MV-4-11 (cell line): Measurements from ENCODE around the gene ITIH4.

Experiments used
- DNase-seq: peaks from one replicate; lab custom pipeline; 2025; lab: John Stamatoyannopoulos, UW

Gene ITIH4

DNA sequence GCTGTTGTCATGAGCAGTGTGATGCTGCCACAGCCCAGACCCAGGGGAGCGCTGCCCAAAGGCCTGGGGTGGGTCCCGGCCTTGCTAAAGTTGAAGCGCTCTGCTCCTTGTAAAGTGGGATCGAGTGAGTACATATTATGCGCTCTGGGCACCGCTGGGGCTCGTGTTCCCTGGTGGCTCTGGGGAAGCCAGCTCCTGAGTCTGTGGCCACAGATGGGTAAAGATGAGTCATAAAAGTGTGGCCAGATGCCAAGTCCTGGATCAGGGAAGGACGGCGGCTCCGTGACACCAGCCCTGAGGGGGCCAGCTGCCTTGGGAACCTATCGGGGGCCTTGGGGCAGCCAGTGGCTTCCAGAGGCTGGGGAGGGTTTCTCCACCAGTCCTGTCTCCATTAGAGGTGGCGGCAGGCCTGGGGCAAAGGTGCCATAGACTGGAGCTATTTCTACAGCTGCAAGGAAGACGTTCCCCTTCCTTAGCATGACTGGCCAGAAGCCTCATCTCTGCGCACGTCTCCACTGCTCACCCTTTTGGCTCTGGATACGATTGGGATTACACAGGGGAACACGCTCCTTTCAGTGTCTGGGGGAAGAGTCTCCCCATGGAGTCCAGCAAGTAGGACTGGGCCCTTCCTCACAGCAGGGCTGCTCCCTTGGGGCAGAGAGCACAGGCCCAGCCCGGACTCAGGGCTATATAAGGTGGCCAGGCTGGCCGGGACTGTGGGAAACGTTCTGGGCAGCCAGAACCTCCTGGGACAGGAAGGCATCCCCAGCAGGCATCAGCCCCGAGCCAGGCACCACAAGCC lies 1.2 kb upstream of the ITIH4 start:
- DNase-seq: peak; percentile 79

DNA sequence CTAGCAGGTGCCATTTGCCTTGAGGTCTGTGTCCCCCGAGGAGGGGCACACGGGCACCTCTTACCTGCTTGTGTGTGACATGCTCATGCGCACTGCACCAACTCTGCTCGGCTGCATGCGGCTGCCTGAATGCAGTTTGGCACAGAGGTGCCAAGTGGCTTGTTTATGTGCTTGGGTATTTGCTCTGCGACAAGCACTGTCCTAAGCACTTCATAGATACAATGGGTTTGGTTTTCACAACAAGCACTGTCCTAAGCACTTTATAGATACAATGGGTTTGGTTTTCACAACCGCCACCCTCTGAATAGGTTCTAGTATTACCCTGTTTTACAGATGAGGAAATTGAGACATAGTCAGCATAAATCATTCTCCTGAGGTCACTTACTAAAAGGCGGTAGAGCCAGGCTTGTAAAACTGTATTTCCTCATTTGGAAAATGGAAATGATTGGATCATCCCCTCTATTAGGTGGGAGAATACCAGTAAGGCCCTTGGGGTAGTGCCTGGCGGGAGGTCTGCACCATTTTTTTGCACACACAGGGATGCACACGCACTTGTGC lies 487 bp downstream of the ITIH4 start:
- DNase-seq: peak; percentile 82

DNA sequence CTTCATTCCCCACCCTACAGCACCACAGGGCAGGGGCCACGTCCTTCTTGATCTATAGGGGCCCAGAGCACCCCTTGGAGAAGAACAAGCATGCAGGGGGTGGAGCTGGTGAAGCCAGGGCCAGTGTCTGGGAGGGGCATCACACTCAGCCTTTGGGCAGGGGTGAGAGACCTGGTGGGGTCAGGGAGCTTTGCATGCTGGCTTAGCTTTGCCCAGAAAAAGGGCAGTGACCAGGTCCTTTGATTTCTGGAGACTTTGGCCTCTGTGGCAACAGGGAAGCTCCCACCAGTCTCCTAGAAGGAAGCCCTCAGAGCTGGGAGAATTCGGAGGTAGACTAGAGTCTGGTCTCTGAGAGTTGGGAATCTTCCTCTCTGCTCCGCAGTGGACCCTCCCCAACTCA lies 990 bp downstream of the ITIH4 start:
- DNase-seq: no peak

DNA sequence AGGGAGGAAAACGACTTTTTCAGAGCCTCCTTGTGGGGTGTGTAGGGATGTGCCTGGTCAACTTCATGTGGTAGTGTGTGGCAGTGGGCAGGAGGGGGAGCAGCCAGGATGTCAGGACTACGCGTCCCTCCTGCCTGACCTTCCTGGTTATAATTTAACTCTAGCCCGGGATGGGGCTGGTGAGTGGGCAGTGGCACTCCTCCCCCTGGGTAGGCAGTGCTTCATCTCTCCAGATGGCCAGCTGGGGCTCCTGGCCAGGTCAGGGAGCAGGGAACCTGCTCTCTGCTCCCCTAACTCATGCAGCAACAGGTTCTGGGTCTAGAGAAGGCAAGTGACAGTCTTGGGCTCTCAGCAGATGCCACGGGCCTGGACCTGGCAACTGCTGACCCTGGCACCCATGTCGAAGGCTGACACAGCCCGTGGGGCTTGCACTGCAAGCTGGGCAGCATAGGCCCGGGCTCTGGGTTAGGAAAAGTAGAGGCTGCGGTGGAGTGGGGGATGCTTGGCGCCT lies 2.6 kb downstream of the ITIH4 start:
- DNase-seq: no peak

DNA sequence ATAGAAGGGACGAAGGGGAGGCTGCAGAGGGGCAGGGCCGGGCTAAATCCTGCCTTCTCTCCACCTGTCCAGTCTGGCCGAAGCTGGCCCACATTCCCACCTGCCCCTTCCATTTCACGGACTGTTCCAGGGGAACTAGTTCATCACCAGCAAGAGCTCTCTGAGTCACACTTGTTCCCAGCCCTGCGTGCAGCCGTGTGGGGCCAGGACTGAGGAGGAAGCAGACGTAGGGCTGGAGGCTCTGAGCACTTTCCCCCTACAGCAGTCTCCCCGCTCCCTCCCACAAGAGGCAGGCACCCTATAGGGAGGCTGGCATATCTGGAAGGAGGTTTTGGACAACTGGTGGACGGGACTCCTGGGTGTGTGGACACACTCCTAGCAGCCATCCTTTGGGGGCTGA lies 3.0 kb downstream of the ITIH4 start:
- DNase-seq: peak; percentile 68

DNA sequence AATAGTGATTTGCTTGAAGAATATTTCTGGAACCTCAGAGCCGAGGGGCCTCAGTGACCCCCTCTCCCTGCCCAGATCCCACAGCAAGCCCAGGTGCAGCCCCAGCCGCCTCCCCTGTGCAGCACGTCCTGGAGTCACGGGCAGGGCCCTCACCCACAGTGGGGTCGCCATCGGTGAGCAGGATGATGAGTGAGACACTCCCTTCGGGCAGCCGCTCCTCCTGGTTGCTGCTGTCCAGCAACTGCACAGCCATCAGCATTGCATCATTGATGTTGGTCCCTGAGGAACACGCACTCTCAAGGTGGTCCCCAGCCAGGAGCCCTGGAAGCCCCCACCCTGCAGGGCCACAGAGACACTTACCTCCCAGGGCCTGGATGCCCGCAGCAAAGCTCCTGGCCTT lies 6.4 kb downstream of the ITIH4 start:
- DNase-seq: no peak

DNA sequence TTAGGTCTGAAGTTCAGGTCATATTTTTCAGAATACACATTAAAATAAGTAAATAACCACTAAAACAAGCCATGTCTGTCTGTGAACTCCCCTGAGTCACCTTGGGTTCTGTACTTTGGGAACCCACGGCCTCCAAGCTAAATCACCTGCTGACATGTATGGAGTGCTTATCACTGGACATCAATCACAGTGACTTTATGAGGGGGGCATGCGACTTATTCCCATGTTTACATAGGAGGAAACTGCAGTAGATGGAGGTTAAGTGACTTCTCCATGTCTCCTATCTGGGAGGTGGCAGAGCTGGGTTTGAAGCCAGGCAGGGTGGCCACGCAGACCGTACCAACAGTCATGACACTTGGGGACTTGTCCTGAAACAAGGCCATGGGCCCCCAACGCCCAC lies 8.1 kb downstream of the ITIH4 start:
- DNase-seq: no peak

DNA sequence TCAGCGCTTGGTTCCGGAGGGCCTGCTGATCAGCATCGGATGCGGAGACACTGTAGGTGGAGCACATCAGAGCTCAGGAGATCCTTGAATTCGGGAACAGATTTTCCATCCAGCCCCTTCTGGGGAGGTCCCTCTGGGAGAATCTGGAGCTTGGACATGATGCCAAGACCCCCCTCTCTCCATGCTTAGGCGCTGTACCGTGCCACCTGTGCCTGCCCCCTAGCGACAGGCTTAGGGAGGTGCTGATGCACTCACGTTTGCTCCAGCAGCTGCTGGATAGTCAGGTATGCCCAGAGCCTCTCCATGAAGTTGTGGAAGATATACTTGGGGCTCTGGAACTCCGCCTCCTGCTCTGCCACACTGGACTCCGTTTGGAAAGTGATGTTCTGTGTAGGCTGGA lies 9.7 kb downstream of the ITIH4 start:
- DNase-seq: no peak

DNA sequence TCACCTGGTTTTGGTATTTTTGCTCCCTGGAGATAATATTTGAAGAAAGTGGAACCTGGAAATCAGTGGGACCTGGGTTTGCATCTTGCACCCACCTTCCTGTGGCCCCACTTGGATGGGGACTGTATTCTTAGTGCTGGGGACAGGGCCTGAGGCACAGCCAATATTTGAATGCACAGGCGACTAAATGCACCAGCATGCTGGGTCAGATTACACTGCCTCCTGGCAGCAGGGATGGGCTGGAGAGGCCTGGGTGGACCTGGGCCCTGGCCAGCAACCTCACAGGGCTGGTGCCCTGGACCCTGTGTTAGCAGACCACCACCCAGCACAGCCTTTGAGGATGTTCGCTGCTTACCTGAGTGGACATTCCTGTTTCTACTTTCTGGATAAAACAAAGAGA lies 10.5 kb downstream of the ITIH4 start:
- DNase-seq: no peak

DNA sequence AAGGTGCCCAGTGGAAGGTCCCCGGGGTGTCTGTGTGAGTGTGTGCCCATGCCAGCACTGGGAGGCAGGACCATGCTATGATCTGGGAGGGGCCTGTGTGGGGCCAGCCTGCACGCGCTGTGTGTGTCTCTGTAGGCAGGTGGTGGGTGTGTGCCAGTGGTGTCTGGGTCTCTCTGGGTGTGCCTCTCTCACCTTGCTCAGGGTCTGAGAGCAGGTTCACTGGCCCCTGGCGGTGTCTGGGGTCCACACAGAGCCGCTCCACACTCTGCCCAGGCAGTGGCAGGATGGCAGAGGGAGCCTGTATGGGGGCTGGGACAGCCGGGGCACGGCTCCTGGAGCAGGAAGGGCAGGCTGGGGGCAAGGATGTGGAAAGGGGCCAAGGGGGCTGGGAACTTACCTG lies 12.6 kb downstream of the ITIH4 start:
- no peak for DNase-seq

DNA sequence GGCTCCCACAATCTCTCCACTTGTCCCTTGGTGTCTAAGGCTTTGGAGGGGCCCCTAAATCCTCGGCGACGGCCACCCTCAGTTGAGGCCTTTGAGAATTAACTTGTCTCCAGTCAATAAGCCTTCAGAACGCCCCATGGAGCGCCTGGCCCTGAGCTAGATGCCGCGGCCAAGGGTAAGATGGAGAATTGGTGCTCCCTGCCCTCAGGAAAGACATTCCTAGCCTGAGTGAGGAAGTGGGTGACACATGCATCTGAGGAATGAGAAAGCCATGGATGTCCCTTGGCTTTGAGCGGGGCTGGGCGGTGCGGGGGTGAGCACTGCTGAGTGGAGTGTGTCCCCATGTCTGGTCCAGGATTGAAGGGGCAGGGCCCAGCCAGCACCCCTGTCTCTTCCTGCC lies 13.3 kb downstream of the ITIH4 start:
- no peak for DNase-seq

DNA sequence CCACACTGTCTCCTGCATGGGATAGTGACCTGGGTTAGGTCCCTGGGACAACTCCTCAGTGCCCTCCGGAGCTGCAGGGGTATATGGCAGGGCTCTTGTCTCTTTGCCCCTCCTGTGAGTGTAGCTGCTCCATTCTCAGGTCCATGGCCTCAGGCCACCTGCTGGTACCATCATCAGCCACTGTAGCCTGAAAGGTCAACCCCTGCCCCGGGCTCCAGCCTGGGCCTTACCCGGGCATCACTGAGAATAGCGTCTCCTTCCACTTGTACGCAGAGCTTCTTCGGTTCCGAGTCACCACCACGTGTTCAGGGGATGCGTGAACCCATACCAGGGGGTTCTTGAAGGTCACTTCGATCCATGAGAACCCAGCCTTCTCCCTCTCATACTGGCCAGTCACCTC lies 13.8 kb downstream of the ITIH4 start:
- no peak for DNase-seq

DNA sequence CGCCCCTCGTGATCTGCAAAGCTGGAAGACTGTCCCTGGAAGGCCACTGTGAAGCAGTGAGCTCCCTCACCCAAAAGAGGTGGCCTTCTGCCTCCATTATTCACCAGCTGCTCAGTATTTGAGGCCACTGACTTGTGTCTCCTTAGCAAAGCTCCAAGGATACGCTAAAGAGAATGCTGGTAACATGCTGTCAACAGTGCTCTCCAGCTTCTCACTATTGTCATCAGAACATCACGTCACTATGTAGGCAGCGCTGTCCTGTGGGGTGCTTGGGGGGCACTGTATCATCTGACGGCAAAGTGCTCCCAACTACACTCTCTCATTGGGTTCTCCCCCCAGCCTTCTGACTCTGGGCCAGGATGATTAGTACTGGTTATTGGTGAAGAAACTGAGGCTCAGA lies 14.3 kb downstream of the ITIH4 start:
- no peak for DNase-seq

DNA sequence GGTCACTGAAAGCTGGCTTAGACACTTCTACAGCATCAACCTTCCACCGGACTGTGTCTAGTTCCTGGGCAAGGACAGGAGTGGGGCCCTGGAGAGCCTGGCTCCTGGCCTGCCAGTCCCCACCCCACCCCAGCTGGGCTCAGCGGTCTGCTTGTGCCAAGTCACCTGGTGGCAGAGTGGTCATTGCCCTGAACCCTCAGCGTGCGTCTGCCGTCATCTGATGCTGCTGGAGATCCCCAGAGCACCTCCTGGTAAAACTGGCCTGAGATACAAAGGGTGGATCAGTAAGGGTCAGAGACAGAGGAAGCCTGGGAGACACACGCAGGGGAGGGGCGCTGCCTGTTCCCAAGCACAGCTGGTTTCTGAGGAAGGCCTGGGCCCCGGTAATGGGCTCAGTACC lies 16.7 kb downstream of the ITIH4 start:
- DNase-seq: no peak

DNA sequence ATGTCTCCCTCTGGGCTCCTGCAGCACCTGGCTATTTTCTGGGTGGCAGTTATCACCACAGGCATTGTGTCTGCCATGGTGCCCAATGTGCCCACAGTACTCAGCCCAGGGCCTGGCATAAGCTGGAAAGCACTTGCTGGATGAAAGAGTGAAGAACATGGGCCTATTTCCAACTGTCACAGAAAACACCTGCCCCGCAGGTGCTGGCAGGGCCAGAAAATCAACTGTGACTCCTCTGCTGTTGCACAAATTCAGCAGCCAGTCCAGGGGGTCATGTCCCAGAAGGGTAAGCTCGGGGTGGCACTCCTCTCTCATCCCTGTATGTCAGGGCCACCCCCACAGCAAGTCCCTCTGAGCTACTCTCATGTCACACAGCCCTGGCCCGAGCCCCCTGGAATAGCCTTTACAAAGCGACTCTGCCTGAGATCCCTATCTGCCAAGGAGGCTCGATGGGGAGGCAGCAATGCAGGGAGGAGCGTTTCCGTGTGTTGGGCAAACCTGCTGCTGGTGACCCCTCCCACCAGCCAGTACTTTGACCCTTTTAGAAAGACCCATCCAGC lies 18.9 kb downstream of the ITIH4 start:
- no peak for DNase-seq

DNA sequence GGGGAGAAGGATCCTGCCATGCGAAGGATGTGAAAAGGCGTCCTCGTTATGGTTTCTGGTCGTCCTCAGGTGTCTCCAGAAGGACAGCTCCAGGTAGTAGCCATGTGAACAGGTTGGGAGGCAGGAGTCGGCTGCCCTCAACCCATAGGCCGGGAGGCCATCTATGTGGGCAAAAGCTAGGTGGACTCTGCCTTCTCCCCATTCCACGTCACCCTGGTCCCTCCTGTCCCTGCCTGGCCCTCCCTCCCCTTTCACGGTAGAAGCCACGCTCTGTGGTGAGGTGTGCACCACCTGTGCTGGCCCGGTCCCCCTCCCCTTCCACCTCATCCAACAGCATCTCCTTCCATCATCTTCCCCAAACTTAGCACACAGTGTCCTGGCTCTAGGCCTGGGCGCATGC lies 19.5 kb downstream of the ITIH4 start:
- DNase-seq: no peak

DNA sequence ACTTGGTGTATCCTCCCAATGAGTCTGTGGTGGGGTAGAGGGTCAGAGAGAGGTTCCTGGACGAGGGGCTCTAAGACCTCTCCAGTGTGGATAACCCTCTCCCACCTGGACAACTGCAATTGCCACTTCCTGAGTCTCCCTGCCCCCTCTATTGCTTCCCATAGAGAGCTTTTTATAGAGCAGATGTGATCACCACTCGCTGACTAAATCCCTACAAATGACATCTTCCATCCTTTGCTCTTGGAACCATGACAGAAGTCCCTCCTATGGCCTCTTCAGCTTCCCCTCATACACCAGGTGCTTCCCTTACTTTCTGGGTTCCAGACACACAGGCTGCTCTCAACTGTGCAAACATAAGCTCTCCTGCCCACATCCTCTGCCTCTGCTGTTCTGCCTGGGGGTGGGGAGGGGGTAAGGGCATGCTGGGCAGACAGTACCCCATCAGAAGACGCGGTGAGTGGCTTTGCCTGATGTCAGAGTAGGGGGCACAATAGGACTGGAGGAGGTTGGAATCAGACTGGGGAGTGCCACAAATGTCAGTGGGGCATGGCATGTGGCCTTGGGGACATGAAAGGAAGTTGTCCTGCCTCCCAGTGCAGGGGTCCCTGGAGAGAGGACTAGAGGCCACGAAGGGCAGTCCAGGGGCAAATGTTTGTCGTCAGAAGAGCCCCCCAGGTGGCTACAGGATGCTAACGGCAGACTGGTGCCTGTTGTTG lies 20.7 kb downstream of the ITIH4 start:
- no peak for DNase-seq

DNA sequence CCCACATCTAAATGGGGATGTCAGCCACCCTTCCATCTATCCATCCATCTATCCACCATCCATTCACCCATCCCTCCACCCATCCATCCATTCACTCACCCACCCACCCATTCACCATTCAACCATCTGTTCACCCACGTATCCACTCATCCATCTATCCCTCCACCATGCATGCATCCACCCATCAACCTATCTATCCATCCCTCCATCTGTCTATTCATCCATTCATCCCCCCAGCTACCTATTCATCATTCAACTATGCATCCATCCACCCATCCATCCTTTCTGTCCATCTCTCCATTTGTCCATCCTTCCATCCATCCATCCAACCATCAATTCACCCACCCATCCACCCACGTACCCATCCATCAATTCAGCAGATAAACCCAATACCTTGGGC lies 21.3 kb downstream of the ITIH4 start:
- no peak for DNase-seq

DNA sequence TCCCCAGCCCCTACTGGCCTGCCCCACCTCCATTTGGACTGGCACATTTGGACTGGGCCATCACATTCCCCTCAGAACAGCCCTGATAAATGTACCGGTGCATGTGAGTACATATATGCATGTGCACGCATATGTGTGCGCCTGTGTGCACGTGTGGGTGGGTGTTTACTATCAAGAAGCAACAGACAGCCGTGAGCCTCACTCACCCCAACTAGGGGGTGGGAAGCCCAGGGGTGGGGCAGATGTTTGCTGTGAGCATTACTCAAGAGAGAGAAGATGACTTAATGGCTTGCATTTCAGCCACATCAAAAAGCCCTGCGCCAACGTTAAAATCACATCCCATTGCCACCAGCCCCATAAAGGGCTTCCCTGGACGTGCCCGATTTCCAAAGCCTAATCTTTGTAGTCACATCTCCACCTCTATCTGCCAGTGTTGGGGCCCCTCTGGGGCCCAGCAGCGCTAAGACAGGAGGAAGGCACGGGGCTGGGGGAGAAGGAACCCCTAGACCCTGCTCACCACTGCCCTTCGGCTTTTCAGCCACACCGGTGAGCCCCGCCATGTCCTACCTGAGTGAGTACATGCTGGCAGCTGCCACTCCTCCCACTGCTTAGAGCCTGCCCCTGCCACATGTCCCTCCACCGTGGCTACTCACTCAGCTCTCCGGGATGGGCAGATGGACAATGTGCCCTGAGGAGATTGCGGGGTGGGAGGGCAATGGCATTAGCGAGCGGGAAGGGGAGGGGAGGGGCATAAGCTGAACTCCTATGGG lies 25.0 kb downstream of the ITIH4 start:
- DNase-seq: no peak

DNA sequence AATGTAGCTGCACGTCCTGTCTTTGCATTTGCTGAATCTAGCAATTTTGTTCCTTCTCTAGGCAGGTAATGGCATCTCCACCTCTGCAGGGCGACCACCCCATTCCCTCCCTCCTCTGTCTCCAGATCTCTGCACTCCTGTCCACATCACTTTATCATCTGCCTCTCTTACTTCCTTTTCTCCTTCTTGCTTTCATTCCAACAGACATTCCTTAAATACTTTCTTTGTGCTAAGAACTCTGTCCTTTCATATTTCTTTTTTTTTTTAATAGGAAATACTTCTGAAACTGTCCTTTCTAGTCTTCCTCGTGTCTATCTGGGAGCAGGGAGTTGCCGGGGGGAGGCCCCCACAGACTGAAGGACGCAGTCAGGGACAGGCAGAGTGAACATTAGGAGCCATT lies 28.6 kb downstream of the ITIH4 start:
- no peak for DNase-seq

DNA sequence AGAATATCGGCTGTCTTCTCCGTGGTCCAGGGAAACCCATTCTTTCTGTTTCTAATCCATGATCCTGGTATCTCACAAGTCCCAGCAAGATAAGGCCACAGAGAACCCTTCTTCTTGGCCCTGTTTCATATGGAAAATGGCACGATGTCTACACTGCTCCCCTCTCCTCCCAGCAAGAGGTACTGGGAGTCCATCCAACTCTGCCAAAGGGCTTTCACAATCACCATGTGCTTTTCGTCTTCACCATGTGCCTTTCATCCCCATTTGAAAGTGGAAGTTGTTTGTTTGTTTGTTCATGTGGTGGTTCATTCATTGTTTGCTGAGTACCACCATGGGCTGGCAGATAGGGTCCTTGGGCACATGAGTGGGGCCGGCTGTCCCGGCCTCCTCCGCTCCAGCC lies 30.4 kb downstream of the ITIH4 start:
- DNase-seq: no peak

DNA sequence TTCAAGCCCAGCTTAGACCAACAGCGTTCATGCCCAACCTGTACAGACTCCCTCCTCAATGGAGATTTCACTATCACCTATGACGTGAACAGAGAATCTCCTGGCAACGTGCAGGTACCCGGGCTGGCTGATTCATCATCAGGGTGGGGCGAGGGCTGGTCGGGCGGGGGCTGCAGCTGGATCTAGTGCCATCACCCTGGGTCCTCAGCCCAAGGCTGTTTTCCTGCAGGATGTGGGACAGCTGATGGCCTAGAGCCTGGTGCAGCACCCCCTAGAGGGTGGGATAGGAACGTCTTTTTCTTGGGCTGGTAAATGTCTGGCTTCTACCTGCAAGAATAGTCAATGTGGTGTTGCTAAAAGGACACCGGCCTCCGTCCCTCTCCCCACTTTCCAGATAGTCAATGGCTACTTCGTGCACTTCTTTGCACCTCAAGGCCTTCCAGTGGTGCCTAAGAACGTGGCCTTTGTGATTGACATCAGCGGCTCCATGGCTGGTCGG lies 31.4 kb downstream of the ITIH4 start:
- no peak for DNase-seq
